Measurements from ENCODE around the gene ADAMTS3.
"Not testable (repeated sequence)": the region's sequence is repeated elsewhere in the genome, so short reads cannot be mapped to it uniquely, and the experiment has no call there.

The ADAMTS3 gene

GRCh38 chr4:72552447-72552846 is 16.6 kb downstream of the ADAMTS3 start:
- no peak for DNase-seq

- DNase-seq: no peak
These were observed 22.6 kb downstream of the ADAMTS3 start for GRCh38 chr4:72546456-72546855.

- DNase-seq: not testable (repeated sequence)
These were observed 28.3 kb downstream of the ADAMTS3 start for GRCh38 chr4:72540694-72541093.

GRCh38 chr4:72538006-72538405 is 31.0 kb downstream of the ADAMTS3 start:
- no peak for DNase-seq

- no peak for DNase-seq
These were observed 32.6 kb downstream of the ADAMTS3 start for GRCh38 chr4:72536443-72536842.

GRCh38 chr4:72531768-72532290 is 37.2 kb downstream of the ADAMTS3 start:
- no peak for DNase-seq

GRCh38 chr4:72531322-72531721 is 37.7 kb downstream of the ADAMTS3 start:
- no peak for DNase-seq

- no peak for DNase-seq
These were observed 39.7 kb downstream of the ADAMTS3 start for GRCh38 chr4:72529148-72529822.

- no peak for DNase-seq
These were observed 41.9 kb downstream of the ADAMTS3 start for GRCh38 chr4:72527038-72527646.

GRCh38 chr4:72525938-72526337 is 43.1 kb downstream of the ADAMTS3 start:
- no peak for DNase-seq

GRCh38 chr4:72522440-72522839 is 46.6 kb downstream of the ADAMTS3 start:
- no peak for DNase-seq

GRCh38 chr4:72513227-72513626 is 55.8 kb downstream of the ADAMTS3 start:
- no peak for DNase-seq

GRCh38 chr4:72507860-72508419 is 61.1 kb downstream of the ADAMTS3 start:
- no peak for DNase-seq

GRCh38 chr4:72507167-72507566 is 61.9 kb downstream of the ADAMTS3 start:
- no peak for DNase-seq

- peak; percentile 12 to 48 (median 42) for DNase-seq
These were observed 63.7 kb downstream of the ADAMTS3 start for GRCh38 chr4:72505314-72505744.

GRCh38 chr4:72500214-72500613 is 68.8 kb downstream of the ADAMTS3 start:
- DNase-seq: no peak

GRCh38 chr4:72496119-72496518 is 72.9 kb downstream of the ADAMTS3 start:
- no peak for DNase-seq

- DNase-seq: no peak
These were observed 74.9 kb downstream of the ADAMTS3 start for GRCh38 chr4:72494156-72494555.

- no peak for DNase-seq
These were observed 79.8 kb downstream of the ADAMTS3 start for GRCh38 chr4:72489267-72489666.

- DNase-seq: no peak
These were observed 82.0 kb downstream of the ADAMTS3 start for GRCh38 chr4:72486991-72487390.

GRCh38 chr4:72484981-72485380 is 84.0 kb downstream of the ADAMTS3 start:
- DNase-seq: no peak

- DNase-seq: no peak
These were observed 95.6 kb downstream of the ADAMTS3 start for GRCh38 chr4:72473434-72473900.

- DNase-seq: no peak
These were observed 97.2 kb downstream of the ADAMTS3 start for GRCh38 chr4:72471816-72472215.

Data from suppressor macrophage (primary cell).